ENCODE results near the gene PLEKHA7. TPM values are rescaled to one million over a fixed set of nuclear protein-coding genes. Genes with fewer than 3 reads are reported as not detected.

PLEKHA7 gene
- total and polyA plus RNA-seq, 2 of the 13 experiments (the other 11 are each of a cell fraction or from before 2014, with no cell fraction given): 17.5 to 18.7 TPM

GRCh38 chr11:17013548-17014320, 480 bp downstream of the PLEKHA7 start (continued):
- TF ChIP-seq RFXAP (CRISPR knock-in tag; IDR thresholded peaks at IDR 0.05; ENCODE audit: borderline replicate concordance) (0 out of 2 replicates have a peak, but pooled peaks have one; percentile 59), AKAP8 (CRISPR knock-in tag; IDR thresholded peaks at IDR 0.05) (no peak), MZF1 (CRISPR knock-in tag; IDR thresholded peaks at IDR 0.05; ENCODE audit: borderline replicate concordance) (no peak), IRF2 (CRISPR knock-in tag; IDR thresholded peaks at IDR 0.05) (no peak), AGO1 (IDR thresholded peaks at IDR 0.05; ENCODE audit: low read depth, low read length, poor library complexity, severe bottlenecking) (no peak), SP4 (CRISPR knock-in tag; IDR thresholded peaks at IDR 0.05) (peak; percentile 49; the same call in 1 of the 2 replicates), TP53 (CRISPR knock-in tag; conservative IDR thresholded peaks at IDR 0.05) (no peak), ZSCAN25 (CRISPR knock-in tag; IDR thresholded peaks at IDR 0.05) (no peak), IKZF4 (CRISPR knock-in tag; IDR thresholded peaks at IDR 0.05; ENCODE audit: borderline replicate concordance, low read depth, not compliant biosample characterization) (no peak), TRAFD1 (CRISPR knock-in tag; IDR thresholded peaks at IDR 0.05; ENCODE audit: borderline replicate concordance) (no peak), KDM1A (CRISPR knock-in tag; IDR thresholded peaks at IDR 0.05) (no peak), ZNF234 (CRISPR knock-in tag; conservative IDR thresholded peaks at IDR 0.05) (no peak), MAX (IDR thresholded peaks at IDR 0.05) (no peak; the same call in 1 of the 2 replicates), JUN (CRISPR knock-in tag; IDR thresholded peaks at IDR 0.05) (no peak), MEIS2 (CRISPR knock-in tag; IDR thresholded peaks at IDR 0.05) (no peak), FOXA3 (CRISPR knock-in tag; IDR thresholded peaks at IDR 0.05) (no peak), ZNF205 (CRISPR knock-in tag; IDR thresholded peaks at IDR 0.05) (no peak), ZNF816 (CRISPR knock-in tag; IDR thresholded peaks at IDR 0.05; ENCODE audit: borderline replicate concordance) (no peak), TBX2 (CRISPR knock-in tag; IDR thresholded peaks at IDR 0.05; ENCODE audit: borderline replicate concordance) (peak; percentile 10; the same call in 1 of the 2 replicates), ZNF160 (CRISPR knock-in tag; IDR thresholded peaks at IDR 0.05) (no peak), ZNF224 (CRISPR knock-in tag; IDR thresholded peaks at IDR 0.05) (no peak), ZNF317 (CRISPR knock-in tag; IDR thresholded peaks at IDR 0.05) (no peak), ZNF598 (CRISPR knock-in tag; IDR thresholded peaks at IDR 0.05; ENCODE audit: borderline replicate concordance) (no peak; the same call in 1 of the 2 replicates), KLF16 (CRISPR knock-in tag; IDR thresholded peaks at IDR 0.05) (0 out of 4 replicates have a peak, but pooled peaks of 1 of the 2 experiments have one; percentile 8), ZNF30 (CRISPR knock-in tag; IDR thresholded peaks at IDR 0.05) (no peak), FOSL1 (CRISPR knock-in tag; IDR thresholded peaks at IDR 0.05; ENCODE audit: borderline replicate concordance) (no peak), ZNF274 (CRISPR knock-in tag; IDR thresholded peaks at IDR 0.05) (no peak), SOX6 (IDR thresholded peaks at IDR 0.05) (no peak), SOX6 (CRISPR knock-in tag; IDR thresholded peaks at IDR 0.05) (no peak), MED13 (CRISPR knock-in tag; IDR thresholded peaks at IDR 0.05) (no peak), FOXA1 (IDR thresholded peaks at IDR 0.05) (no peak), FOXA1 (CRISPR knock-in tag; IDR thresholded peaks at IDR 0.05) (no peak), ZNF839 (CRISPR knock-in tag; IDR thresholded peaks at IDR 0.05; ENCODE audit: borderline replicate concordance) (no peak)
